ENCODE data around the gene DSG2.

DNA sequence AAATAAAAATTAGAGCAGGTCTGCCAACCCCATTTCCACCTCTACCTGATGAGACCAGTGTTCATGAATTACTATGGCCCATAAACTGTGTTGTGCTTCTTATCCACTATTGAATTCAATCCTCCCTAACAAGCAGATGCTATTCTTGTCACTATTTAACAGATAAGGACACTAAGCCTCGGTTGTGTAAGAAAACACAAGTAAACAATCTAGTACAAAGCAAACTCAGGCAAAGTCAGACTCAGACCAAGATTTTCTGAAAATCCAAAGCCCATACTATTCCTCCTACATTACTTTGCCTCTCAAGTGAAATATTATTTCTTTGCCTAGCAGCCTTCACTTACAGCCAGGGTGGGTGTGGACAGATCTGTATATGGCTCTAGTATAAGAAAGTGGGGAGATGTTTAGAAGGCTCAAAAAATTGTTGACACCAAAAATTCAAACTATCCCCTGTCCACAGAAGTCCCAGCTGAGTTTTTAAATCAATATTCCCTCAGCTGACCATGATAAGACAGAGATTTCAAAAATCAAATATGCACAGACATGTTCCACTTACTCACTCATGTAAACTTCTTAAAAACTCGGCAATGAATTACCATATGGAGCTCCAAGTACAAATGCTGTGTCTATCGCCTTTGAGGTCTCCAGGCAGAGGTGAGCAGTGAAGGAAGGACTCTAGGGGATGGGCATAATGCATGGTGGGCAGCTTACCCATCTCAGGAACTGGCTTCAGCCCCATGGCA, 77.7 kb downstream of the DSG2 start:
- TF ChIP-seq, protein P1, sequence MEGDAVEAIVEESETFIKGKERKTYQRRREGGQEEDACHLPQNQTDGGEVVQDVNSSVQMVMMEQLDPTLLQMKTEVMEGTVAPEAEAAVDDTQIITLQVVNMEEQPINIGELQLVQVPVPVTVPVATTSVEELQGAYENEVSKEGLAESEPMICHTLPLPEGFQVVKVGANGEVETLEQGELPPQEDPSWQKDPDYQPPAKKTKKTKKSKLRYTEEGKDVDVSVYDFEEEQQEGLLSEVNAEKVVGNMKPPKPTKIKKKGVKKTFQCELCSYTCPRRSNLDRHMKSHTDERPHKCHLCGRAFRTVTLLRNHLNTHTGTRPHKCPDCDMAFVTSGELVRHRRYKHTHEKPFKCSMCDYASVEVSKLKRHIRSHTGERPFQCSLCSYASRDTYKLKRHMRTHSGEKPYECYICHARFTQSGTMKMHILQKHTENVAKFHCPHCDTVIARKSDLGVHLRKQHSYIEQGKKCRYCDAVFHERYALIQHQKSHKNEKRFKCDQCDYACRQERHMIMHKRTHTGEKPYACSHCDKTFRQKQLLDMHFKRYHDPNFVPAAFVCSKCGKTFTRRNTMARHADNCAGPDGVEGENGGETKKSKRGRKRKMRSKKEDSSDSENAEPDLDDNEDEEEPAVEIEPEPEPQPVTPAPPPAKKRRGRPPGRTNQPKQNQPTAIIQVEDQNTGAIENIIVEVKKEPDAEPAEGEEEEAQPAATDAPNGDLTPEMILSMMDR (IDR thresholded peaks at IDR 0.05): no peak
- no peak for TF ChIP-seq POLR2A (IDR thresholded peaks at IDR 0.05)
- TF ChIP-seq POLR2AphosphoS5 (IDR thresholded peaks at IDR 0.05): no peak
- TF ChIP-seq EP300 (IDR thresholded peaks at IDR 0.05): no peak
